SK-N-SH (cell line): ENCODE results near the gene HLA-DPA1.

Source experiments
- EP300 ChIP-seq, 2 experiments: IDR thresholded peaks; 2 replicates each; pipeline versions ENCODE4 v1.4.0 to v1.6.1; 2012; ENCODE audit warnings: borderline replicate concordance in 1 of 2, low read depth in 1 of 2, low read length in 1 of 2
- TF ChIP-seq, protein P1 (sequence below): fragments of 150-350 bp; IDR thresholded peaks from 2 replicates; pipeline ENCODE4 v1.6.1; 2017; ENCODE audit warnings: antibody characterized with exemption, low read length, low read depth, borderline replicate concordance

DNA sequence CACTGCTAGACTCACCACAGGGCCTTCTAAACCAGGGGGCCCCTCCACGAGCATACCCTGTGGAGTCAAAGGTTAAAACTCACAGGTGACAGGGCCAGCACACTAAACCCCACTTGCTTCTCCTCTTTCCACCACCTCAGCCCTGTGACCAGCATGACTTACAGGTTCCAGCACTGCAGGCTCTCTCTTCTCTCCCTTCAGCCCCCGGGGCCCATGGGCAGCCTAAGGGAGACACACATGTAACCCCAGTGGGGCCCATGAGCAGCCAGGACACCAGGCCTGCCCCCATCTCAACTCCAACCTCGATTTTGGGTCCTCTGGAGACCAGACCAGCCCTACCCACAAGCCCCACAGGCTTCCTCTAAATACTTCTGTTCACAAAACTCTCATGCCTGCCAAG, 30.3 kb upstream of the HLA-DPA1 start:
- TF ChIP-seq, protein P1, sequence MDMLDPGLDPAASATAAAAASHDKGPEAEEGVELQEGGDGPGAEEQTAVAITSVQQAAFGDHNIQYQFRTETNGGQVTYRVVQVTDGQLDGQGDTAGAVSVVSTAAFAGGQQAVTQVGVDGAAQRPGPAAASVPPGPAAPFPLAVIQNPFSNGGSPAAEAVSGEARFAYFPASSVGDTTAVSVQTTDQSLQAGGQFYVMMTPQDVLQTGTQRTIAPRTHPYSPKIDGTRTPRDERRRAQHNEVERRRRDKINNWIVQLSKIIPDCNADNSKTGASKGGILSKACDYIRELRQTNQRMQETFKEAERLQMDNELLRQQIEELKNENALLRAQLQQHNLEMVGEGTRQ = no peak
- TF ChIP-seq EP300 (IDR thresholded peaks at IDR 0.05; ENCODE audit: borderline replicate concordance in 1 of 2, low read depth in 1 of 2, low read length in 1 of 2) = no peak
